ENCODE results near the gene YRDC.
"Not testable (repeated sequence)": the region's sequence is repeated elsewhere in the genome, so short reads cannot be mapped to it uniquely, and the experiment has no call there.

The YRDC gene

GRCh38 chr1:37821481-37821880, 13.5 kb upstream of the YRDC start:
- DNase-seq, result no peak

GRCh38 chr1:37817481-37817880, 9.5 kb upstream of the YRDC start:
- no peak for DNase-seq

- no peak for DNase-seq
Observed at GRCh38 chr1:37814252-37814651, 6.2 kb upstream of the YRDC start.

GRCh38 chr1:37813529-37814145, 5.6 kb upstream of the YRDC start:
- DNase-seq, result no peak

GRCh38 chr1:37811027-37811655, 3.1 kb upstream of the YRDC start:
- DNase-seq, result peak; percentile 76

GRCh38 chr1:37809942-37810341, 1.9 kb upstream of the YRDC start:
- no peak for DNase-seq

- DNase-seq, result no peak
Observed at GRCh38 chr1:37808369-37809319, 636 bp upstream of the YRDC start.

GRCh38 chr1:37807220-37807554, 821 bp downstream of the YRDC start:
- no peak for DNase-seq

GRCh38 chr1:37802439-37802838, 5.6 kb downstream of the YRDC start:
- no peak for DNase-seq

- no peak for DNase-seq
Observed at GRCh38 chr1:37797750-37798345, 10.2 kb downstream of the YRDC start.

- DNase-seq, result peak; percentile 24
Observed at GRCh38 chr1:37795340-37796125, 12.5 kb downstream of the YRDC start.

- DNase-seq, result no peak
Observed at GRCh38 chr1:37794372-37795339, 13.4 kb downstream of the YRDC start.

- DNase-seq, result peak; percentile 14
Observed at GRCh38 chr1:37793773-37794371, 14.1 kb downstream of the YRDC start, which contains the start of gene MANEAL. Gene MANEAL (plus strand): TSS chr1:37793847. CDS start chr1:37794183, 336 bp downstream.

GRCh38 chr1:37792943-37793686, 14.9 kb downstream of the YRDC start:
- DNase-seq, result no peak

- no peak for DNase-seq
Observed at GRCh38 chr1:37782491-37782890, 25.5 kb downstream of the YRDC start.

GRCh38 chr1:37778654-37779053, 29.4 kb downstream of the YRDC start:
- DNase-seq, result no peak

- no peak for DNase-seq
Observed at GRCh38 chr1:37776946-37777516, 31.0 kb downstream of the YRDC start.

GRCh38 chr1:37771440-37771839, 36.6 kb downstream of the YRDC start:
- DNase-seq, result not testable (repeated sequence)

GRCh38 chr1:37767488-37767887, 40.5 kb downstream of the YRDC start:
- DNase-seq, result no peak
